AG04449 (cell line): ENCODE results near the gene RBM19.

Experiments used
- CTCF ChIA-PET: fragments of 350-600 bp; formaldehyde crosslinking; extraction: SDS; loops from one replicate; lab custom pipeline; 2021; ENCODE audit warnings: antibody characterized with exemption; lab: Yijun Ruan, JAX
- POLR2A ChIA-PET: fragments of 400-600, 350-600 bp; formaldehyde crosslinking; extraction: SDS; loops from one replicate; lab custom pipeline; 2020; ENCODE audit warnings: antibody characterized with exemption, inconsistent platforms; lab: Yijun Ruan, JAX
- DNase-seq: peaks from one replicate; pipeline ENCODE4 v3.0.0-alpha.2; 2010; ENCODE audit warnings: low read depth, low spot score
- H3K4me3 ChIP-seq: 2 replicates; pipeline ENCODE4 v1.5.1; 2011; ENCODE audit warnings: low read depth, mild to moderate bottlenecking, control low read depth, low read length
- TF ChIP-seq, protein P1 (sequence below): IDR thresholded peaks from one replicate; pipeline ENCODE4 v1.5.1; 2011; ENCODE audit warnings: mild to moderate bottlenecking, moderate library complexity, low read length, control low read depth, inconsistent platforms; ENCODE audit not compliant: insufficient read depth; ENCODE audit errors: missing control alignments

Gene RBM19

DNA sequence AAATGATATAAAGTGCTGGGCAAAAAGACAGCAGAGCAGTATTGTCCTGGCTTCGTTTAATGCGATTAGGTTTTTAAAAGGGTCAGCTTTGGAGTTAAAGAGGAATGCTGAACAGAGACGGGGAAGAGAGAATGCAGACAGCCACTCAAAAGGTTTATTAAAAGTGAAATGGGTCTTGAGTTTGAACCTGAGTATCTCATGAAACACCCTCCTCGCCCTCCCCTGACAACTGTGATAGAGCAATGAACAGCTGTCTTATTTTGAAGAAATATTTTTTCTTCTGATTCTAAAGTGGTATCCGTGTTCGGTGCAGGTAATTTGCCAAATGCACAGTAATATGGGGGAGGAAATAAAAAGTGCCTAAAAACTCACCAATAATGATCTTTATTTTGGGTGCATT, 73.6 kb downstream of the RBM19 start:
- TF ChIP-seq, protein P1, sequence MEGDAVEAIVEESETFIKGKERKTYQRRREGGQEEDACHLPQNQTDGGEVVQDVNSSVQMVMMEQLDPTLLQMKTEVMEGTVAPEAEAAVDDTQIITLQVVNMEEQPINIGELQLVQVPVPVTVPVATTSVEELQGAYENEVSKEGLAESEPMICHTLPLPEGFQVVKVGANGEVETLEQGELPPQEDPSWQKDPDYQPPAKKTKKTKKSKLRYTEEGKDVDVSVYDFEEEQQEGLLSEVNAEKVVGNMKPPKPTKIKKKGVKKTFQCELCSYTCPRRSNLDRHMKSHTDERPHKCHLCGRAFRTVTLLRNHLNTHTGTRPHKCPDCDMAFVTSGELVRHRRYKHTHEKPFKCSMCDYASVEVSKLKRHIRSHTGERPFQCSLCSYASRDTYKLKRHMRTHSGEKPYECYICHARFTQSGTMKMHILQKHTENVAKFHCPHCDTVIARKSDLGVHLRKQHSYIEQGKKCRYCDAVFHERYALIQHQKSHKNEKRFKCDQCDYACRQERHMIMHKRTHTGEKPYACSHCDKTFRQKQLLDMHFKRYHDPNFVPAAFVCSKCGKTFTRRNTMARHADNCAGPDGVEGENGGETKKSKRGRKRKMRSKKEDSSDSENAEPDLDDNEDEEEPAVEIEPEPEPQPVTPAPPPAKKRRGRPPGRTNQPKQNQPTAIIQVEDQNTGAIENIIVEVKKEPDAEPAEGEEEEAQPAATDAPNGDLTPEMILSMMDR = no peak
- ChIA-PET POLR2A (no interaction called here), CTCF (no interaction called here)
- H3K4me3 ChIP-seq = no peak overlapping the region
- DNase-seq = no peak

DNA sequence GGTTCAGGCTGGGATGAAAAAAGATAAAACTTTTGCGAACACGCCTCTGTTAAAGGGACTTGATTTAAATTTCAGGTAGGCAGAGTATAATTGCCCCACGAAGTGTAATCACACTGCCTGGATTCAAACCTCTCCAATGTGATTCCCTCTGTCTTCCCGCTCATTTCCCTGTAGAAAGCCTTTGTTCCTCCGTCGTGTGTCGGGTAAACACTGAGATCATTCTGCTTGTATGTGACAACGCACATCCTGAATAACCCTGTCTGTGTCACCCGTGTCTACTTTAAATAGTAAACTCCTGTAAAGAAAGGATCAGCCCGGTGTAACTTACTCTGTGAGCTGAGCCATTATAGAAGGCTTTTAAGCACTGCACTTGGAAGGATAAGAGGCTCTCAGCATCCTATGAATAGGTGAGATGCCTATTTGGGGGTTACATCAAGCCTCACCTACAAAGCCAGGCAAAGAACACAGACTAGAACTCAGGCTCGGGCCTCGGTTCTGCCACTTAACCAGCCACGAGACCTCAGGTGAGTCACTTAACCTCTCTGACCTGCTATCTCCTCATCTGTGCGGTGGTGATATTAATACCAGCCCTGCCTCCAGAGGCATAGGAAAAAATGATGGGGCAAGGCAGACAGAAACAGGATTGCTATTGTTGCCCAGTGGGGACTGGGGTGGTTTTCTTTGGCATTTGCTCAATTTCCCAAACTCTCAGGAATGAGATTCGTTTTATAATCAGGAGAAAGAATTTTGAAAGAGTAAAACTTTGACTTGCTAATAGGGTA, 74.2 kb downstream of the RBM19 start:
- CTCF ChIA-PET = no interaction called here
- POLR2A ChIA-PET = no interaction called here
- H3K4me3 ChIP-seq = no peak overlapping the region
- TF ChIP-seq, protein P1 = no peak
- no peak for DNase-seq

DNA sequence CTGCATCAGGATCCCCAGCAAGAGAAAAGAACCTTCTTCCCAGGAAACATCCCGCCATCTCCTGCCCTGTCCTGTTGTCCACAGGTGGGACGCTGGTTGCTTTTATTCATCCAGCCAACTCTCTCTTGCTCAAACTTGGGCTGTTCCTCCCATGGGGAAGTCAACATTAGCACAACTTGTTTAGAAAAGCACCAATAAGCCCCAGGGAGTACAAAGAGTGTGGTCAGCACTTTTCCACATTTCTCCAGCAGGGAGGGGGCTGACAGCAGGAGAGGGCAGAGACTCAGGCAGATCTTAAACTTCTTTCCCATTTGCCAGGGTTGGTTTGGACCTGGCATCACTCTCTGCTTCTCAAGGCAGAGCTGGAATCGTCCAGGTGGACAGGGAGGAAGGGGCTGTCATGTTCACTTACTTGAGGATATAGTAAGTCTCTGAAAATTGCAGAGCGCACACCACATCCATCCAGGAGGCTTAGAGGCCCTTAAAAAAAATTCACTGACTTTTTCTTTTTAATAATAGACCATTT, 74.9 kb downstream of the RBM19 start:
- DNase-seq = no peak
- TF ChIP-seq, protein P1 = no peak
- no peak overlapping the region for H3K4me3 ChIP-seq
- ChIA-PET POLR2A (no interaction called here), CTCF (no interaction called here)

DNA sequence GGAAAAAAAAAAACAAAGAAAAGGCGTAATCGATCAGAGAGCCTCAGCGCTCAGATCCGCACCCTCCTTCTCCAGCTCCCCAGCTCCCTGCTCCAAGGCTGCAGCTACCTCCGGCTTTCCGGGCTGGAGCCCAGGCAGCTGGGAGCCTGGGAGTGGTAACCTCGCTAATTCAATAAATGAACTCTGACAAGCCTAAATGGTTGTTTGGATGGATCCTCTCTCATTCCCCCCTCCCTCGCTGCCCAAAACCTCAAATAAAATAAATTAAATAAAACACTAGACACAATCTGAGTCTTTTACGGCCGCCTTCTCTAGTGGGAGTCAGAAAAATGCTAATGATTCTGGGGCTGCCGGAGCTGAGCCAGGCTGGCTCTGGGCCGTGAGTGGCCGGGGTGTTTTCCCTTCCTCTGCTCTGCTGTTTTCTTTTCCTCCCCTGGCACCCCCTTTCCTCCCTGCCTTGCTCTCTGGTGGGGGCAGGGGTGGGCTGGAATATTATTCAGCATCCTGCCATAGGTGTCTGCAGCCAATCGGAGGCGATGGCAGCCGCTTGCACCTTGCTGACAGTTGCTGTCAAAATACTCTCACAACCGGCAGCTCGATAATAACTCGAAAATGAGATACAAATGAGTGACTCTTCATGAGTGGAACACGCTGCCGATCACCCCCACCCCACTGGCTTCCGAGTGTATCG, 76.1 kb downstream of the RBM19 start:
- TF ChIP-seq, protein P1 = no peak
- DNase-seq = no peak
- POLR2A ChIA-PET = no interaction called here
- CTCF ChIA-PET = interaction anchor here (1.1 to 1.5 kb wide), 2 partner anchors 10 to 23 kb away, joined by 3 to 4 read pairs; no protein-coding TSS in a partner anchor
- H3K4me3 ChIP-seq = peak overlapping the region; percentile 23; the same call in 1 of the 2 replicates

DNA sequence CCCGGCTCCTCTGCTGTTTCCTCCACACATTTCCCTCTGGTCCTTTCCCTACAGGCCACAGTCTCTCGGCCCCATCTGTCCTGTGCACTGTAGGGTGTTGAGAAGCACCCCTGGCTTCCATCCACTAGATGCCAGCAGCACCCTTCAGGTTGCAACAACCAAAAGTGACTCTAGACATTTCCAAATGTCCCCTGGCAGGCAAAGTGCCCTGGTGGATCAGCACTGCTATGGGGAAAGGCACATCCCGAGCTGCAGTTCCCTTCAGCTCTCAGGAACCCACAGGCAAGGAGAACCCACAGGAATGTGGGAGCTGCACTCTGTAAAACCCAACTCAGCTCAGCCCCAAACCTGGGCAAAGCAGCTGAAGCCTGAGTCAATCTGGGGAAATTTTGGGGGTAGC, 77.0 kb downstream of the RBM19 start:
- ChIA-PET CTCF (interaction anchor here (0.9 to 1.1 kb wide), 2 partner anchors 14 to 22 kb away, joined by 3 read pairs; no protein-coding TSS in a partner anchor), POLR2A (no interaction called here)
- H3K4me3 ChIP-seq = no peak overlapping the region
- TF ChIP-seq, protein P1 = peak; percentile 12
- DNase-seq = no peak

DNA sequence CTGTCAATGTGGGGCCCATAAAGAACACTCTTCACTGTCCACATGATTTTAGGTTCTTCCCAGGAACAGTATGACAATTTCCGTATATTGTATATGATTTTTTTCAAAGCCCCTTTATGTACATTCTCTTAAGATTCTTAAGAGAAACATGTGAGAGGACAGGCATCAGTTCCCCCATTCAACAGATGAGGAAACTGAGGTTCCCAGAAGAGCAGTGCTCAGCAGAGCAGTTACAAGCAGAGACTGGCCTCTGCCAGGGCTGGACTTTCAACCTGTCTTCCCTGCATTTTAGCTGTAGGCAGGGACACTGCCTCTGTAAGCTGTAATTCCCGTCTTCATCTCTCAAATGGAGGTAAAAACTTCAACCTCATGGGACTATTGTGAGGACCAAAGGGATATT, 77.7 kb downstream of the RBM19 start:
- POLR2A ChIA-PET = no interaction called here
- no peak for DNase-seq
- H3K4me3 ChIP-seq = no peak overlapping the region
- TF ChIP-seq, protein P1 = no peak
- CTCF ChIA-PET = no interaction called here
